CD4-positive, alpha-beta T cell treated with Interleukin-21 for 1 hour (primary cell): ENCODE data around the gene MYO1E.

Source experiments
- DNase-seq: peaks from one replicate; pipeline ENCODE4 v3.0.0-alpha.2; 2020

MYO1E gene

DNA sequence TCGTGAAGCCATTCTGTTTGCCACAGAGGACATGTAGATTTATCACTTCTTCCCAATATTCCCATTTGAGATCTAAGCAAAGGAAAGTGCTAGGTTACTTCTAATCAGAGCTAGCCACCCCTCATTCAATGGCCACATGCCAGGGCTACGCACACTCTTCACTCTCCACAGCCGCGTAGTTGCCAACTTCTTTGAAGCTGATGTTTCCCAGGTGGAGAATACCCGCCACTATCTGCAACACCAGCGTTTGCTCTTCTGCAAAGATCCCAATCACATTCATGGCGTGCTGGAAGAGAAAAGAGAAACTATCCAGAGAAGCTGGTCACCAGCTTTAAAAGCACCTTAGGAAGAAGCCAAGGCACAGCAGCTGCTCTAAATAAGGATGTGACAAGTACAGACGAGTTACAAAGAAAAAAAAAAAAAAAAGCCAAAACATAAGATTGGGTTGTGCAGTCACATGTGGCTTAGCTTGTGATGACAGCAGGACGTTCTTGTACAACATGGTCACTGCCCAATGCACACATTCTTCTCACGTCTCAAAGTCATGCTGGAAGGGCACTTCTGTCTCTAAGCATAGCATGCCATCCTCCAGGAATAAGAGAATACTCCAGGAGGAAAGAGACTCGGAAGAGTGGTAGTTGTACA lies 149.6 kb downstream of the MYO1E start:
- DNase-seq: no peak

DNA sequence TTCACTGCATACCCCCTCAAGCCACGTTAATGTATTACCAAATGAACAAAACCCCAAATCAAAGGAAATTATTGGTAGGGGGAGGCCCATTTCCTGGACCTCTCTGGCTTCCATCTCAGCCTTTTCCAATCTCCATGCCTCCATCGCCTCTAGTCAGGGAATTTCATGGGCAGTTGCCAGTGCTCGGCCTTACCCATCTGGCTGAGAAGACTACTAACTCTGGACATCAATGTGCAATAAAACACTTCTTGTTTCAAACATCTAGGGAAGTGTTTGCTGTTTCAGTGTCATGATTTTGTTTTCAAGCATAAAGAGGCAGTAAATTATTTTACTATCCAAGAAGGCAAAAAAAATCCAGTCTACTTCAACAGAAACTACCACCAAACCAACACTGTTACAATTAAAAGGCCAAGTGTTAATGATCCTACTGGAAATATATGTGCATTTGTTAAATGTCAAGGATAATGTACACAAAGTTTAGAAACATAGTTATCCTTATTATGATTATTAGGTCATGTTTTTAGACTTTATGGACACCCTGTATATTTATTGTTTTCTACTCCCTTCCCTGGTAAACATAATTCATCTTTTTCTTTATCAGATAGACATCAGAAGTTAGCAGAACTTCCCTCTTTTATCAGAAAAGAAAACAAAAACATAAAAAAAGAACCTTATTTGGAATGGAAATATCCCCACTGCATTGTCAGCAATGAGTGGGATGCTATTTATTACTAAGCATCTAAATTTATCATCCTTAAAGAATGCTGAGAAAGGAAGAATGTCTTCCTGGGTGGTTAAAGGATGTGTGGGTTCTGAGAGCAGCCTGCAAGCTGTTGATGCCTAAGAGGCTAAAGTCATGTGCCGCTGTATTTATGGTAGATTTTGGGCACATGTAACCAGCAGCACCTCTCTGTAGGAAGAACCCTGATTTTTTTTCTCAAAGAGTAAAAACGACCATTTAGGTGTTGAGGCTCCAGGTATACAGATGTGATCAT lies 150.9 kb downstream of the MYO1E start:
- DNase-seq: no peak

DNA sequence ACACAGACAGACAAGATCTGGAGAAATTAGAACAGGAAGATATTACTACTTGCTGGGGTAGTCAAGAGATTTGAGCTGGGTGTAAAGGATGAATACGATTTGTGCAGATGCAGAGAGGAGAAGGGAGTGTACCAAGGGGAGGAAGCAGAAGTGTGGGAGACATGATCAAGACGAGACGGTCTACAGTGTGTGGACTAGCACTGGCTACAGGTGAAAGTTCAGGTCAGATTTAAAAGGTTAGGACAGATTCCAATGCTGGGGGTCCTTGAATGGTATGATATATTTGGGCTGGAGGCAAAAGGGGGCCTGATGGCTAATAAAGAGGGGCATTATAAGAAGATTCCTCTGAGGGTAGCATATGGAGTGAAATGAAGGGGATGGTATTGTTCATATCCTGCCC lies 154.0 kb downstream of the MYO1E start:
- DNase-seq: no peak

DNA sequence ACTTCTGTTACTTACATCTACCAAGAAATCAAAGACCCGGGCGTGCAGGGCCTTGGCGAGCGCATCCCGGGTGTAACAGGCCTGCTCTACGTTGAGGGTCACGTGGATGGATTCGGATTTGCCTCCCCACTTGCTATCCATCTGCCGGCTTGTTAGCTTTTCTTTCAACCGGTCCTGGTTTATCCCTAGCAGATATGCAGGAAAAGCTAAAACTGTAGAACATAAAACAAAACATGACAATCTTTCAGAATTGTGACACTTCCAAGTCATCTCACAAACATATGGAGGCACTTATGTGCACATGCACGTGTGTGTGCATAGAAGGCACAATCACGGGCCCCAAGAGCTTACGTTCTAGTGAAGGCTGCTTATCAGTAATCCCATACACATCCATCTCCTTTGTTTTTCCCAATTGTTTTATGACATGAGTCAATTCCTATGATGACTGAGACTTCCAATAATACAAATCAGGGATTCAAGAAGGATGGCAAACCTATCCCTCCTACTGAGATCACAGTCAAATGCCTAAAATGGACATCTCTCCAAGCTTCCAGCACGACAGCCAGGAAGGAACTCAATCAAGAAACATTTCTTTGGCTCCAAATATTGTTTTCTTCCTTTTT lies 154.7 kb downstream of the MYO1E start:
- no peak for DNase-seq

DNA sequence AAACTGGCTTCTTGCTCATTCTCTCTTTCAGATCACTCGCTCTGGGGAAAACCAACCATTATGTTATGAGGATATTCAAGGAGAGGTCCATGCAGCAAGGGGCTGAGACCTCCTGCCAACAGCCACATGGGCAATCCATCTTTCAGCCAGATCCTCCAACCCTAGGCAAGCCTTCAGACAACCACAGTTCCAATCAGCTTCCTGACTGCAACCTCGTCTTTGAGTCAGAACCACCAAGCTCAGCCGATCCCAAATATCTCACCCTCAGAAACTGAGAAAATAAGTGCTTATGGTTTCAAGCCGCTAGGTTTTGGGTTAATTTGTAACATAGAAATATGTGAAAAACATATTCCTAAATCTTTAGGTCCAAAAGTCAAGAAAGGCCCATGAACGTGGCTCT lies 155.8 kb downstream of the MYO1E start:
- no peak for DNase-seq

DNA sequence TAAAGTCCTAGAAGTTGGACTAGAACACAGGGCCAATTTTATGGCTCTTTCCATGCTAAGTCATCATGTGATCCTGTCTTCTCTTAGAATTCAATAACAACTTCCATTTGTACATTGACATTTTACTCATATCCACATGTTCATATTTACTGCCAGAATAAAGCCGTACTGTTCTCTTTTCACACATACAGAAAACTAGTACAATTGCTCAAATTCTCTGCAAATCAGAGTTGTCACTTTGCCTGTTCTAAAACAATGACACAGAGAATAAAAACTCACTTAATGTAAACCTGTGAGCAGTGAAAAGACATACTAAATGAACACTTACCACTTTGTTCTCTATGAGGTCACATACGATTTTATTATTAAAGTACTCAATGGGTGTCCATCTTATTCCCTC lies 162.5 kb downstream of the MYO1E start:
- no peak for DNase-seq

DNA sequence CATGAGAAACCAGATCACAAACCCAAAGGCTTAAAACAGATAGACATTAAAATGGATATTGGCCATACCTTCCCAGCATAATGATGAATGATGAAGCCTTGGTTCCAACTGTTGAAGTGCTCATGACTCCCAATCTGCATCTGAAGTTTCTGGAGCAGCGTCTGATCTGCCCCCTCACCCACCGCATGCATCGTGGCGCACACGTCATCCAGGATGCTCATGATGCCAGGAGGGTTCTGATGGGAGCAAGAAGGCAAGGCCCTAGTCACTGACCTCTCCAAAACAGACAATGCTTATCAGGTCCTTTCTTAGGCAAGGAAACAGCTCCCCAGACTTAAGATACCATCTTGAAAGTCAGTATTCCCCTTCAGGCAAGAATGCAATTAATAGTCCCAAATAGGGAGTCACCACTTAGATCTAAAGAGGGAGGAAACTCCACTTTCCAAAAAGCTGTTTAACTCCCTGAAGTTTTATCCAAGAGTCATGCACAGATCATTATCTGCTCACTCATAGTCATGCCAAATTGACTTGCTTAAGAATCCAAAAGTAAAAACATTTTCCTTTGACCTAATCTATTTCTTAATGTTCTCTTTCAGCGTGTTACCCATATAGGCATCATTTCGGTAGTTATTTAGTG lies 163.9 kb downstream of the MYO1E start:
- no peak for DNase-seq

DNA sequence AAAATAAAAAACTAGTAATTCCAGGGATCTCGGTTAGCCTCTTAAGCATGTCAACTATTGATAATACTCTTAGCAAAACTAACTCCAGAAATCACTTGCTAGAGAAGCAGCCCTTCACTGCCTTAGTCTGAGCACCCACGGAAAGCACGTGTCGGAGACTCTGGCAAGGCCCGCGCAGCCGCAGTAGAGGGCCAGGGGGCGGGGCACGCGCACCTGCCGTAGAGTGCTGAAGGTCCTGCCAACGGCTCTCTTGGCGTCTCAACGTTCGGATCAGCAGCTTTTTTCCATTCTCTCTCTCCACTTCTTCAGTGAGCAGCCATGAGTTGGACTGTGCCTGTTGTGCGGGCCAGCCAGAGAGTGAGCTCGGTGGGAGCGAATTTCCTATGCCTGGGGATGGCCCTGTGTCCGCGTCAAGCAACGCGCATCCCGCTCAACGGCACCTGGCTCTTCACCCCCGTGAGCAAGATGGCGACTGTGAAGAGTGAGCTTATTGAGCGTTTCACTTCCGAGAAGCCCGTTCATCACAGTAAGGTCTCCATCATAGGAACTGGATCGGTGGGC lies 166.0 kb downstream of the MYO1E start, which contains the start of gene LDHAL6B:
Gene LDHAL6B (plus strand): TSS at position 221 of the 561 bp plus-strand sequence. CDS start 98 bp downstream, at position 319.
- no peak for DNase-seq

GRCh38 chr15:59205839-59206622 lies 166.6 kb downstream of the MYO1E start:
- DNase-seq: no peak

DNA sequence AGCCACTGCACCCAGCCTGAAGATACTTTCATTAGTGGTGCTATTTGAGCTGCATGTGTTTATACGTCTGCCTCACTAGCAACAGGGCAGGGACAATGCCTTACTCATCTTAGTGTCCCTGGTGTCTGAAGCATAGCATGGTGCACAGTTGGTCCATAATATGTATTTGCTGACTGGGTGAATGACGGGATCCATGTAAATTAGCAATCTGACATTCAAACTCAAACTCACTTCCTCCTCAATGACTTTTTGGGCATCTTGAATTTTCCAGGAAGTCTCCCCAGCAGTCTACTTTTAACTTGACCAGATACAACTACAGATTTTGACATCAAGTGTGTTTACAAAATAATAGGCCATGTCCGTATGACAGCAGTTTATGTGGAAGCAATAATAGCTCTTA lies 169.0 kb downstream of the MYO1E start:
- no peak for DNase-seq

GRCh38 chr15:59203008-59203407 lies 169.7 kb downstream of the MYO1E start:
- no peak for DNase-seq

DNA sequence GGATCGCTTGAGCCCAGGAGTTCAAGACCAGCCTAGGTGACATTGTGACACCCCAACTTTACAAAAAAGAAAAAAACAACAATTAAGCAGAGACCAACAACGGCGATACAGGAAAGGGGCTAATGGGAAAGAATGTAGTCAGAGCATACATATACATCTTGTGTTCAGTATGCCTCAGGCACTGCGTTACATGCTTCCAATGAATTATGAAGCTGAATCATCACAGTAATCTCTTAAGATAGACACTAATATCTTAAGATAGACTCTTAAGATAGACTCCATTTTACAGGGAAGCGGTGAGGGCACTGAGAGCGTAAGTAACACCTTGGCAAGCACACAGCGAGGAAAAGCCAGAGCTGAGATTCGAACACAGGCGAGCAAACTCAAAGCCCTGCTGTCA lies 172.1 kb downstream of the MYO1E start:
- no peak for DNase-seq

GRCh38 chr15:59199626-59200465 lies 172.8 kb downstream of the MYO1E start:
- DNase-seq: no peak

GRCh38 chr15:59197454-59197853 lies 175.2 kb downstream of the MYO1E start:
- DNase-seq: no peak

DNA sequence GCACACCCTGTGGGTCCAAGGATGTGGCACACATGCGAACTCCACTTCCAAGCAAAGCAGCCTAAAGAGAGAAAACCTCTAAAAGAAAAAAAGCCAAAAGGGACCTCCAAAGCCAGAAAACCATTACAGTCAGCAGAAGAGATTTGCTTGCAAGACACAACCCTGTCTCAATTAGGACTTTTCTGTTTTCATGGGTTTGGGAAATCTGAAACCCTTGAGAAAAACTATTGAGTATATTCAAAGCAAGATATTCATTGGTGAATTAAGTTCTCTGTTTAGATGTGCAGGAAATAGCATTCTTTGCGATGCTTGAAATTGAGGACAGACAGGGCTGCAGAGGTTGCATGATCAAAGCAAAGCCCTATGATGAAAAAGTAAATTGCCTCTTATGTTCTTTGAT lies 176.3 kb downstream of the MYO1E start:
- DNase-seq: no peak

DNA sequence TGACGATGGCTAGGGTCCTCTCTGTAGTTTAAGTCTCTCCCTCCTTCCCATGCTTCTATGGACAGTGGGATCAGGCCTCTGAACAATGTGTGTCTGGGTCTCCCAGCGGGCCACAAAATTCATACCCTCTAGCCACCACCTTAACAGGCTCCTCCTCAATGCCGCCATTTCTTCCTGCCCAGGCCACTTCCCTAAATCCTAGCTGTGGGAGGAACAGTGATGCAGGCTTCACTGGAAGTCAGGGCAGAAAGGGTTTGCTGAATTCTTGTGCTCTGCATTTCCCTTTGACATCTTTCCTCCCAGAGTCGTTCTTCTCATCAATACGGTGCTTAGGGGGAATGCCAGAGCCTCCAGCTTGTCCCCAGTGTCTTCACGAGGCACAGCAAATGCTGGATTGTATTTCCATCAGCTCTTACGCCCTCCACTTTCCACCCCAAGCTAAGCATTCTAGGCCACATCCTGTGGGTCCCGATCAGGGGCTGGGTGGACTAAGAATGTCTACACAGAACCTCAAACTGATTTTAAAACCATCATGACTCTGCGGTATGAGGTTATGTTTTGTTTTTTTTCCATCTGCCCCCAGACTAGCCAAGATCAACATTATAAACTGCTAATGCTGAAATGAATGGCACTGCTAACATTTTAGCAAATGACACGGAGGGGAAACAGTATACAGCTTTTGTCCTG lies 177.9 kb downstream of the MYO1E start:
- DNase-seq: no peak

DNA sequence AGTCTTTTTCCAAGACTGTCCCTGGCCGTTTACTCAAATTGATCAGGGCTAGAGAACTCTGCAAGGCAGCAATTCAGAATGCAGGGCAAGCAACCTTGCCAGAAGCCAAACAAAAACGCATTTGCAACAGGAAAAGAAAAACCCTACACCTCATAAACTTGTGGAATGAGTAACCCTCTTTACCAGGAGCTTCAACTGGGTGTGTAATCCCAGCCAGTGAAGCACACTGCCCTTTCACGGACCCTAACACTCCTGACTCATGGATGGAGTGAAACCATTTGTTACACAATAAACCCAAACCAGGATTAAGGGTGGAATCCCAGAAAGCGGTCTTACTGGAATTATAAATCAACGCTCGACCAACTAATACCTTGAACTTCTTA lies 180.8 kb downstream of the MYO1E start:
- DNase-seq: no peak

- DNase-seq: no peak
These were observed 182.4 kb downstream of the MYO1E start for GRCh38 chr15:59190291-59190690.

DNA sequence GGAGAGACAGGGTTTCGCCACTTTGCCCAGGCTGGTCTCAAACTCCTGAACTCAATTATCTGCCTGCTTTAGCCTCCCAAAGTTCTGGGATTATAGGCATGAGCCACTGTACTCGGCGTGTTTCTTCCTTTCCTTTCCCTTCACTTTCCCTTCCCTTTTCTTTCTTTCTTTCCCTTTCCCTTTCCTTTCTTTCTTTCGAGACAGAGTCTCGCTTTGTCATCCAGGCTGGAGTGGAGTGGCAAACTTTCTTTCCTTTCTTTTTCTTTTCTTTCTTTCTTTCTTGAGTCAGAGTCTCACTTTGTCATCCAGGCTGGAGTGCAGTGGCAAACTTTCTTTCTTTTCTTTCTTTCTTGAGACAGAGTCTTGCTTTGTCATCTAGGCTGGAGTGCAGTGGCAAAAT lies 183.4 kb downstream of the MYO1E start:
- DNase-seq: no peak

DNA sequence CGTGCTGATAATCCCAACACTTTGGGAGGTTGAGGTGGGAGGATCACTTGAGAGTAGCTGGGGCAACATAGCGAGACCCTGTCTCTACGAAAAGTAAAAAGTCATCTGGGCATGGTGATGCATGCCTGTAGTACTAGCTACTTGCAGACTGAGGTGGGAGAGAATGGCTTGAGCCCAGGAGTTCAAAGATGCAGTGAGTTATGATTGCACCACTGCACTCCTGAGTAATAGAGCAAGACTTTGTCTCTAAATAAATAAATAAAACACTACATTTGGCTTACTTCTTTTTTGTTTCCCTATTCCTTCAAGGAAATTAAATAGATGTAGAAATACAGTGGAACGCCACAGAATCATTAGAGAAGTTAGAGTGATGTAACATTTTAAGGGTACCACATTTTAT lies 186.2 kb downstream of the MYO1E start:
- DNase-seq: no peak
